CD4-positive, alpha-beta T cell (primary cell): Measurements from ENCODE around the gene PLEKHA5. TPM values are rescaled to one million over a fixed set of nuclear protein-coding genes. Genes with fewer than 3 reads are reported as not detected.

Experiments
- ATAC-seq: fragments of 200-7000 bp; cut with Tn5 transposase; one replicate; pipeline ENCODE4 v1.10.0; 2022; ENCODE audit warnings: mild to moderate bottlenecking; ENCODE audit not compliant: poor library complexity
- CTCF ChIA-PET: fragments of 350-600 bp; sonication (Branson Sonifier 250); formaldehyde crosslinking; loops from one replicate; lab custom pipeline; 2021; ENCODE audit warnings: antibody characterized with exemption, inconsistent platforms; lab: Charles Lee
- POLR2A ChIA-PET: fragments of 350-600 bp; sonication (Branson Sonifier 250); formaldehyde crosslinking; loops from one replicate; lab custom pipeline; 2021; ENCODE audit warnings: antibody characterized with exemption, inconsistent platforms; lab: Charles Lee
- DNase-seq, 14 experiments: peaks; one replicate each; pipeline ENCODE4 v3.0.0-alpha.2; 2013 to 2020; ENCODE audit warnings: mixed read lengths in 2 of 14
- H3K27ac ChIP-seq, 2 donors: one replicate each; pipeline versions ENCODE4 v1.5.1 to v1.7.0; 2013; ENCODE audit warnings: low read length in 2 of 2, low read depth in 1 of 2, mild to moderate bottlenecking in 1 of 2
- H3K27me3 ChIP-seq, 2 experiments: 1 replicate in 1 of 2; 2 replicates in 1 of 2; pipeline versions ENCODE4 v1.6.1 to v1.7.0; 2013; ENCODE audit warnings: low read length in 2 of 2, control low read depth in 1 of 2, mild to moderate bottlenecking in 1 of 2, moderate library complexity in 1 of 2; ENCODE audit not compliant: insufficient read depth in 2 of 2, control insufficient read depth in 1 of 2
- H3K36me3 ChIP-seq: one replicate; pipeline ENCODE4 v1.6.1; 2013; ENCODE audit warnings: low read length, control low read depth; ENCODE audit not compliant: insufficient read depth
- H3K4me1 ChIP-seq: one replicate; pipeline ENCODE4 v1.6.1; 2013; ENCODE audit warnings: low read length, control low read depth; ENCODE audit not compliant: insufficient read depth
- H3K4me3 ChIP-seq: one replicate; pipeline ENCODE4 v1.5.1; 2013; ENCODE audit warnings: mild to moderate bottlenecking, low read length, moderate library complexity
- H3K9me3 ChIP-seq, 2 experiments: 1 replicate in 1 of 2; 2 replicates in 1 of 2; pipeline versions ENCODE4 v1.6.1 to v1.7.0; 2013; ENCODE audit warnings: low read length in 2 of 2, mild to moderate bottlenecking in 2 of 2, control low read depth in 1 of 2, moderate library complexity in 1 of 2; ENCODE audit not compliant: control insufficient read depth in 1 of 2, insufficient read depth in 1 of 2
- H3K27ac Mint-ChIP-seq: one replicate; pipeline ENCODE4 v1.8.0; 2020; ENCODE audit warnings: mixed read lengths
- H3K27me3 Mint-ChIP-seq: one replicate; pipeline ENCODE4 v1.8.0; 2021; ENCODE audit warnings: mixed read lengths
- H3K36me3 Mint-ChIP-seq: one replicate; pipeline ENCODE4 v1.8.0; 2021; ENCODE audit warnings: low read depth, mixed read lengths
- H3K4me1 Mint-ChIP-seq: one replicate; pipeline ENCODE4 v1.8.0; 2021; ENCODE audit warnings: low read depth, mixed read lengths
- H3K4me3 Mint-ChIP-seq: one replicate; pipeline ENCODE4 v1.8.0; 2020; ENCODE audit warnings: mild to moderate bottlenecking, mixed read lengths
- H3K9me3 Mint-ChIP-seq: one replicate; pipeline ENCODE4 v1.8.0; 2020; ENCODE audit warnings: mixed read lengths
- intact Hi-C, 2 experiments: fragments of 100-400 bp; cut with DNase I in 1 of 2; cut with micrococcal nuclease in 1 of 2; formaldehyde crosslinking; loops; one replicate each; pipeline versions ENCODE4 v1.15.1 to v1.9.0; 2023 to 2025; cut with DNase I, micrococcal nuclease
- total RNA-seq, 174 experiments: library from RNA in 2 of 174; stranded (reverse) in 2 of 174; gene quantifications; one replicate each; pipeline ENCODE4 v1.2.3 and lab custom pipeline; 2021 to 2026
- TF ChIP-seq, protein P1 (sequence below): fragments of 200-600 bp; IDR thresholded peaks from one replicate; pipeline ENCODE4 v1.8.0; 2022; ENCODE audit warnings: antibody characterized with exemption, mild to moderate bottlenecking

Gene PLEKHA5
- total RNA-seq, 2 experiments from 2014 or later, result 4.5 to 5.4 TPM

DNA sequence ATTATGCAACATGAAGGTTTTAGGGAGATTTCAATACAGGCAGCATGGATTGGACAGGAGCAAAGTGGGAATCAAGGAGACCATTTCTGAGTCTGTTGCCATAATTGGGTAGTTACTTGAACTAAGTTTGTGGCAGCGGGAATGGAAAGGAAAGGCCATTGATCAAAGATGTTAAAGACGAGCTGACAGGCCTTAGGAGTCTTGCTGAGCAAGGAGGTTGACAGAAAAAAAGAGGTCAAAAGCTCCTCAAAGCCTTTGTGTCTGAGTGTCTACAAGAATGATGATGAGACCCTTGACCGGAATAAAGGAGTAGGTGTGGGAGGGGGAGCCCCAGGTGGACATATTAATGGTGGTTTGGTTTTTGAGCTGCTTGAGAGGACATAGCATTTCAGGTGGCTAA lies 9.4 kb downstream of the PLEKHA5 start:
- no peaks in the 10 kb centered on the region for H3K4me1 Mint-ChIP-seq
- H3K36me3 Mint-ChIP-seq, result no peaks in the 10 kb centered on the region
- ChIA-PET POLR2A (no interaction called here), CTCF (no interaction called here)
- no peak overlapping the region for H3K4me3 Mint-ChIP-seq
- DNase-seq, result no peak
- H3K9me3 ChIP-seq, result no peaks in the 10 kb centered on the region
- no peaks in the 10 kb centered on the region for H3K9me3 Mint-ChIP-seq
- H3K27ac Mint-ChIP-seq, result no peak overlapping the region
- ATAC-seq, result no peak
- no peaks in the 10 kb centered on the region for H3K36me3 ChIP-seq
- H3K27ac ChIP-seq, result no peak overlapping the region
- no peaks in the 10 kb centered on the region for H3K4me1 ChIP-seq
- no peak overlapping the region for H3K4me3 ChIP-seq
- TF ChIP-seq, protein P1, sequence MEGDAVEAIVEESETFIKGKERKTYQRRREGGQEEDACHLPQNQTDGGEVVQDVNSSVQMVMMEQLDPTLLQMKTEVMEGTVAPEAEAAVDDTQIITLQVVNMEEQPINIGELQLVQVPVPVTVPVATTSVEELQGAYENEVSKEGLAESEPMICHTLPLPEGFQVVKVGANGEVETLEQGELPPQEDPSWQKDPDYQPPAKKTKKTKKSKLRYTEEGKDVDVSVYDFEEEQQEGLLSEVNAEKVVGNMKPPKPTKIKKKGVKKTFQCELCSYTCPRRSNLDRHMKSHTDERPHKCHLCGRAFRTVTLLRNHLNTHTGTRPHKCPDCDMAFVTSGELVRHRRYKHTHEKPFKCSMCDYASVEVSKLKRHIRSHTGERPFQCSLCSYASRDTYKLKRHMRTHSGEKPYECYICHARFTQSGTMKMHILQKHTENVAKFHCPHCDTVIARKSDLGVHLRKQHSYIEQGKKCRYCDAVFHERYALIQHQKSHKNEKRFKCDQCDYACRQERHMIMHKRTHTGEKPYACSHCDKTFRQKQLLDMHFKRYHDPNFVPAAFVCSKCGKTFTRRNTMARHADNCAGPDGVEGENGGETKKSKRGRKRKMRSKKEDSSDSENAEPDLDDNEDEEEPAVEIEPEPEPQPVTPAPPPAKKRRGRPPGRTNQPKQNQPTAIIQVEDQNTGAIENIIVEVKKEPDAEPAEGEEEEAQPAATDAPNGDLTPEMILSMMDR, result no peak
- intact Hi-C loops, result no loop called here
- H3K27me3 ChIP-seq, result no peaks in the 10 kb centered on the region
- peaks cover under 1% of the 10 kb centered on the region for H3K27me3 Mint-ChIP-seq

DNA sequence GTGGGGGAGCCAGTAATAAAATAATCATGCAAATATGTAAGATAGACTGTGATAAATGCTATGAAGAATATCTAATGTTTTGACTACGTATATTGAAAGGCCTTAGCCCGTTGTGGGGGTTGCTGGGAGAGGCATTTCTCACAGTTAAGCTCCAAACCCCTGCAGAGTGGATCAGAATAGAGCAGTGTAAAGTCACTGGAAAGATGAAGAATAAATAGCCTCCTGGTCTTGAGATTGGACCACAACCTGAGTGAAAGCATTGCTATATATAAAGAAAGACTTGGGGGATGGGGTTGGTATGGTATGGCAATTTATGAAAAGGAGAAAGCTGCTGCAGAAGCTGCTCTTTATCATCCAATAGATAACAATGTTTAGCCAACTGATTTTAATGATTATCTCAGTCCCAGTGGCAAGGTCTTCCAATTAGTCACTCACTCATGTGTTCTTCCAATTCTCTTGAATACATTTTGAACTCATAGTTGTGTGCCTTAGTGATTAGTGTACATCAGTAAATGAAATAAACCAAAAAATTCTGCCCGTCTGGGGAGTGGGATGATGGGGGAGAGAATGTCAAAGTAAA lies 10.2 kb downstream of the PLEKHA5 start:
- Mint-ChIP-seq H3K9me3 (no peaks in the 10 kb centered on the region), H3K4me1 (no peaks in the 10 kb centered on the region), H3K27me3 (no peaks in the 10 kb centered on the region), H3K27ac (no peak overlapping the region), H3K36me3 (no peaks in the 10 kb centered on the region), H3K4me3 (no peak overlapping the region)
- TF ChIP-seq, protein P1, result no peak
- Histone ChIP-seq H3K36me3 (no peaks in the 10 kb centered on the region), H3K4me3 (no peak overlapping the region), H3K4me1 (no peaks in the 10 kb centered on the region), H3K27me3 (no peaks in the 10 kb centered on the region), H3K27ac (no peak overlapping the region), H3K9me3 (no peaks in the 10 kb centered on the region)
- DNase-seq (no peak), ATAC-seq (no peak)
- ChIA-PET CTCF (no interaction called here), POLR2A (no interaction called here)
- intact Hi-C loops, result no loop called here

DNA sequence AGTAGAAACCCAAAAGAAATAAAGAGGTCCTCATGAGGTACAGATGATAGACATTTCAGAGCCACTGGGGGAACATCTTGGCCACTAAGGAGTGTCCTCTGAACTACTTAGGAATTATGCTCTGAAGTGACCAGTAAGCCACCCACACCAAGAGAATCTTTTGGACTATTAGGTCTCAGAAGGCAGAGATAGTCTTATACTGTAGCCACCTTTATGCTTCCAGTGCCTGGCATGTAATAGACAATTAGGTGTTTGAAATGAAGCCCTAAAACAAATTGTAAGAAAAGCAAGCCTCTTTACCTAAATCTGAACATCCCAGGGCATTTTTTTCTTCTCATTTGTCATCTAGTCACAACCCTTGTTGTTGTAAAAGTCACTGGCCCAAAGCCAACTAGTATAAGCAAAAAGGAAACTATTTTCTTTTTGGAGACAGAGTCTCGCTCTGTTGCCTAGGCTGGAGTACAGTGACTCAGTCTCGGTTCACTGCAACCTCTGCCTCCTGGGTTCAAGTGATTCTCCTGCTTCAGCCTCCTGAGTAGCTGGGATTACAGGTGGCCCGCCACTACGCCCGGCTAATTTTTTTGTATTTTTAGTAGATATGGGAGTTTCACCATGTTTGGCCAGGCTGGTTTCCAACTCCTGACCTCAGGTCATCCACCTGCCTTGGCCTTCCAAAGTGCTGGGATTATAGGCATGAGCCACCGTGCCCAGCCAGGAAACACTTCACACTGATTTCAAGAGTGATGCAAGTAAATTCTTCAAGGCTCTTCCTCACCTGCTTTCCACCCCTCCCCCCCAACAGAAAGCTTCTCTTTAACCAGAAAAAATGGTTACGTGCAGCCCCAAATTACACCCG lies 11.1 kb downstream of the PLEKHA5 start:
- no peak for DNase-seq
- no peak overlapping the region for H3K27ac ChIP-seq
- ATAC-seq, result no peak
- H3K4me3 ChIP-seq, result no peak overlapping the region
- H3K4me1 ChIP-seq, result no peaks in the 10 kb centered on the region
- no peak overlapping the region for H3K4me3 Mint-ChIP-seq
- intact Hi-C loops, result no loop called here
- no peaks in the 10 kb centered on the region for H3K4me1 Mint-ChIP-seq
- CTCF ChIA-PET, result no interaction called here
- H3K27me3 Mint-ChIP-seq, result no peaks in the 10 kb centered on the region
- no peaks in the 10 kb centered on the region for H3K27me3 ChIP-seq
- POLR2A ChIA-PET, result no interaction called here
- H3K36me3 Mint-ChIP-seq, result no peaks in the 10 kb centered on the region
- H3K36me3 ChIP-seq, result no peaks in the 10 kb centered on the region
- no peak overlapping the region for H3K27ac Mint-ChIP-seq
- H3K9me3 ChIP-seq, result no peaks in the 10 kb centered on the region
- H3K9me3 Mint-ChIP-seq, result no peaks in the 10 kb centered on the region
- TF ChIP-seq, protein P1, result no peak
